IMR-90 (cell line): Measurements from ENCODE around the gene ALOX12B. TPM values are rescaled to one million over a fixed set of nuclear protein-coding genes. Genes with fewer than 3 reads are reported as not detected.

ENCODE experiments used
- ATAC-seq: fragments of 200-7000 bp; cut with Tn5 transposase; 2 replicates; pipeline ENCODE4 v1.9.1; 2020; ENCODE audit warnings: low read depth, mild to moderate bottlenecking, moderate library complexity
- BruUV-seq: library from RNA; stranded (reverse); fragments of 400-500 nt; replicated peaks from 2 replicates; lab custom pipeline; 2021; lab: Mats Ljungman, UMichigan
- CTCF ChIA-PET: fragments of 300-600 bp; formaldehyde crosslinking; extraction: SDS; loops from one replicate; lab custom pipeline; 2021; ENCODE audit warnings: antibody characterized with exemption; lab: Yijun Ruan, JAX
- POLR2A ChIA-PET: fragments of 300-600 bp; sonication (Branson Sonifier 250); formaldehyde crosslinking; loops from one replicate; lab custom pipeline; 2022; ENCODE audit warnings: antibody characterized with exemption; ENCODE audit not compliant: unreplicated experiment; lab: Charles Lee
- DNase-seq: peaks from one replicate; pipeline ENCODE4 v3.0.0; 2013
- H2AFZ ChIP-seq: replicated peaks from 2 replicates; pipeline ENCODE3; 2013; ENCODE audit warnings: low read length, mild to moderate bottlenecking; ENCODE audit not compliant: poor library complexity
- H2AK5ac ChIP-seq: 2 replicates; pipeline ENCODE4 v1.6.1; 2013; ENCODE audit warnings: low read depth, low read length, inconsistent platforms
- H2AK9ac ChIP-seq: replicated peaks from 2 replicates; pipeline ENCODE3; 2013; ENCODE audit warnings: mild to moderate bottlenecking, low read depth, low read length, moderate library complexity; ENCODE audit not compliant: poor library complexity
- H2BK120ac ChIP-seq: 2 replicates; pipeline ENCODE4 v1.6.1; 2013; ENCODE audit warnings: low read depth, low read length, inconsistent platforms
- H2BK15ac ChIP-seq: 3 replicates; pipeline ENCODE4 v1.6.1; 2013; ENCODE audit warnings: low read depth, low read length, inconsistent platforms
- H2BK20ac ChIP-seq: 2 replicates; pipeline ENCODE4 v1.6.1; 2013; ENCODE audit warnings: low read depth, mild to moderate bottlenecking, inconsistent platforms, low read length, moderate library complexity
- H2BK5ac ChIP-seq: 2 replicates; pipeline ENCODE4 v1.6.1; 2013; ENCODE audit warnings: mild to moderate bottlenecking, low read depth, low read length, inconsistent platforms; ENCODE audit not compliant: poor library complexity, severe bottlenecking
- H3K14ac ChIP-seq: replicated peaks from 2 replicates; pipeline ENCODE4 v1.6.1; 2013; ENCODE audit warnings: low read depth, low read length, inconsistent platforms
- H3K18ac ChIP-seq: 2 replicates; pipeline ENCODE4 v1.6.1; 2013; ENCODE audit warnings: low read depth, low read length, control low read depth
- H3K23ac ChIP-seq: 2 replicates; pipeline ENCODE4 v1.6.1; 2013; ENCODE audit warnings: low read depth, low read length, inconsistent platforms
- H3K27ac ChIP-seq: 2 replicates; pipeline ENCODE4 v1.5.1; 2013; ENCODE audit warnings: mild to moderate bottlenecking, control low read depth, low read length; ENCODE audit not compliant: insufficient read depth
- H3K27me3 ChIP-seq: 2 replicates; pipeline ENCODE4 v1.6.1; 2013; ENCODE audit warnings: low read length; ENCODE audit not compliant: control insufficient read depth, insufficient read depth
- H3K36me3 ChIP-seq: 2 replicates; pipeline ENCODE4 v1.6.1; 2013; ENCODE audit warnings: low read length, mixed read lengths; ENCODE audit not compliant: control insufficient read depth, insufficient read depth
- H3K4ac ChIP-seq: 2 replicates; pipeline ENCODE4 v1.6.1; 2013; ENCODE audit warnings: low read depth, low read length, inconsistent platforms
- H3K4me1 ChIP-seq: 2 replicates; pipeline ENCODE4 v1.6.1; 2013; ENCODE audit warnings: low read length, mixed read lengths; ENCODE audit not compliant: control insufficient read depth, insufficient read depth
- H3K4me2 ChIP-seq: 2 replicates; pipeline ENCODE4 v1.6.1; 2013; ENCODE audit warnings: low read depth, mild to moderate bottlenecking, control low read depth, low read length, moderate library complexity
- H3K4me3 ChIP-seq: 2 replicates; pipeline ENCODE4 v1.5.1; 2013; ENCODE audit warnings: low read depth, mild to moderate bottlenecking, control low read depth, low read length, moderate library complexity; ENCODE audit not compliant: insufficient read depth
- H3K56ac ChIP-seq: 2 replicates; pipeline ENCODE4 v1.6.1; 2013; ENCODE audit warnings: low read length, inconsistent platforms; ENCODE audit not compliant: insufficient read depth; ENCODE audit errors: extremely low read depth
- H3K79me1 ChIP-seq, 2 experiments: 2 replicates each; pipeline ENCODE4 v1.6.1; 2013; ENCODE audit warnings: low read length in 2 of 2, inconsistent platforms in 1 of 2, low read depth in 1 of 2
- H3K9ac ChIP-seq: 2 replicates; pipeline ENCODE4 v1.6.1; 2013; ENCODE audit warnings: low read depth, low read length, control low read depth
- H3K9me1 ChIP-seq: 2 replicates; pipeline ENCODE4 v1.6.1; 2013; ENCODE audit warnings: low read length, inconsistent platforms; ENCODE audit not compliant: insufficient read depth
- H3K9me3 ChIP-seq: 2 replicates; pipeline ENCODE4 v1.6.1; 2013; ENCODE audit warnings: low read length; ENCODE audit not compliant: control insufficient read depth, insufficient read depth
- H4K20me1 ChIP-seq: 2 replicates; pipeline ENCODE4 v1.6.1; 2013; ENCODE audit warnings: low read length, inconsistent platforms; ENCODE audit not compliant: insufficient read depth
- H4K5ac ChIP-seq: 2 replicates; pipeline ENCODE4 v1.6.1; 2013; ENCODE audit warnings: mild to moderate bottlenecking, low read depth, low read length, control low read depth
- H4K8ac ChIP-seq, 2 experiments: 2 replicates each; pipeline ENCODE4 v1.6.1; 2013; ENCODE audit warnings: low read depth in 2 of 2, low read length in 2 of 2, control low read depth in 1 of 2, inconsistent platforms in 1 of 2
- H4K91ac ChIP-seq: 2 replicates; pipeline ENCODE4 v1.6.1; 2013; ENCODE audit warnings: low read depth, low read length, inconsistent platforms; ENCODE audit not compliant: insufficient read depth
- CHD1 ChIP-seq: IDR thresholded peaks from 2 replicates; pipeline ENCODE4 v1.6.1; 2012; ENCODE audit warnings: low read depth, low read length, improper control_type of control experiment
- MAFK ChIP-seq: IDR thresholded peaks from 2 replicates; pipeline ENCODE4 v1.6.1; 2012; ENCODE audit warnings: low read depth, low read length, improper control_type of control experiment
- MXI1 ChIP-seq: IDR thresholded peaks from 2 replicates; pipeline ENCODE4 v1.6.1; 2012; ENCODE audit warnings: low read depth, mild to moderate bottlenecking, low read length, moderate library complexity, borderline replicate concordance
- NFE2L2 ChIP-seq: fragments of 150-350 bp; IDR thresholded peaks from 2 replicates; pipeline ENCODE4 v1.6.1; 2016; ENCODE audit warnings: low read depth, mild to moderate bottlenecking, low read length
- RAD21 ChIP-seq: IDR thresholded peaks from 2 replicates; pipeline ENCODE4 v1.6.1; 2012; ENCODE audit warnings: low read length, improper control_type of control experiment
- RCOR1 ChIP-seq: IDR thresholded peaks from 2 replicates; pipeline ENCODE4 v1.6.1; 2012; ENCODE audit warnings: mild to moderate bottlenecking, low read length, improper control_type of control experiment; ENCODE audit not compliant: insufficient replicate concordance
- WGBS, 2 experiments: methylation state at CpG; one replicate each; pipeline versions ENCODE4 v1.1.5 to v1.1.7; 2013; ENCODE audit warnings: missing lambda C conversion rate in 2 of 2; ENCODE audit not compliant: insufficient read length in 1 of 2; ENCODE audit errors: extremely low coverage in 2 of 2; 5-methylcytosine and 5-hydroxymethylcytosine counted together
- dilution Hi-C: fragments of 300-500 bp; cut with HindIII; formaldehyde crosslinking; loops from one replicate; pipeline ENCODE4 v1.14.3; 2018; ENCODE audit warnings: low sequenced_read_pairs; ENCODE audit not compliant: unreplicated experiment
- in situ Hi-C: fragments of 300-500 bp; cut with MboI; formaldehyde crosslinking; loops from 3 replicates; pipeline ENCODE4 v1.14.3; 2019; ENCODE audit warnings: low sequenced_read_pairs, inconsistent platforms, mixed read lengths
- intact Hi-C: fragments of 100-400 bp; cut with micrococcal nuclease; formaldehyde crosslinking; loops from 2 replicates; pipeline ENCODE4 v1.10.0; 2022
- polyA plus RNA-seq, 3 experiments: library from polyadenylated mRNA; depleted of rRNA; stranded (reverse); fragments of >200 nt; gene quantifications; 2 replicates each; pipeline ENCODE4 v1.2.3, GENCODE V29; 2012; ENCODE audit warnings: low replicate concordance in 1 of 3
- total RNA-seq: library from RNA; depleted of rRNA; stranded (reverse); fragments of >200 nt; gene quantifications from 2 replicates; pipeline ENCODE4 v1.2.3, GENCODE V29; 2012
- TF ChIP-seq, protein P1 (sequence below): fragments of 150-350 bp; IDR thresholded peaks from 2 replicates; pipeline ENCODE4 v1.6.1; 2017; ENCODE audit warnings: mild to moderate bottlenecking, antibody characterized with exemption, low read length, low read depth
- TF ChIP-seq, protein P2 (sequence below): fragments of 150-350 bp; IDR thresholded peaks from 2 replicates; pipeline ENCODE4 v1.6.1; 2016; ENCODE audit warnings: low read depth, mild to moderate bottlenecking, low read length, moderate library complexity, borderline replicate concordance

ALOX12B gene
- total and polyA plus RNA-seq, 2 of the 4 experiments (the other 2 are of a cell fraction): not detected

GRCh38 chr17:8087075-8087951 lies at the start of gene ALOX12B (continued):
- TF ChIP-seq MAFK (no peak), RCOR1 (no peak), CHD1 (no peak)

GRCh38 chr17:8133941-8134340 lies 46.4 kb upstream of the ALOX12B start:
- ATAC-seq: no peak
- 61% methylated on average over 2 of the region's 4 CpGs; no CpG with 5 or more reads in 1 of the 2 experiments for WGBS, 2 experiments
- no peaks in the 10 kb centered on the region for H3K27me3 ChIP-seq
- no peak overlapping the region for H2BK15ac ChIP-seq
- no peak overlapping the region for H3K27ac ChIP-seq
- H2BK20ac ChIP-seq: no peak overlapping the region
- no peak overlapping the region for H3K23ac ChIP-seq
- no peak overlapping the region for H2AK5ac ChIP-seq
- H2BK120ac ChIP-seq: no peak overlapping the region
- H3K56ac ChIP-seq: no peak overlapping the region
- in situ Hi-C loops (no loop called here), dilution Hi-C loops (no loop called here), intact Hi-C loops (no loop called here)
- H3K79me1 ChIP-seq: no peaks in the 10 kb centered on the region
- no peaks in the 10 kb centered on the region for H3K9me3 ChIP-seq
- CTCF ChIA-PET: interaction anchor here (1.2 kb wide), 1 partner anchor 15 kb away, joined by 6 read pairs; the partner anchor contains the start of gene ALOXE3
- H2AK9ac ChIP-seq: no peak overlapping the region
- TF ChIP-seq NFE2L2 (no peak), MAFK (no peak), CHD1 (no peak), RCOR1 (no peak), MXI1 (no peak), RAD21 (no peak)
- TF ChIP-seq, protein P1, sequence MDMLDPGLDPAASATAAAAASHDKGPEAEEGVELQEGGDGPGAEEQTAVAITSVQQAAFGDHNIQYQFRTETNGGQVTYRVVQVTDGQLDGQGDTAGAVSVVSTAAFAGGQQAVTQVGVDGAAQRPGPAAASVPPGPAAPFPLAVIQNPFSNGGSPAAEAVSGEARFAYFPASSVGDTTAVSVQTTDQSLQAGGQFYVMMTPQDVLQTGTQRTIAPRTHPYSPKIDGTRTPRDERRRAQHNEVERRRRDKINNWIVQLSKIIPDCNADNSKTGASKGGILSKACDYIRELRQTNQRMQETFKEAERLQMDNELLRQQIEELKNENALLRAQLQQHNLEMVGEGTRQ: no peak
- TF ChIP-seq, protein P2, sequence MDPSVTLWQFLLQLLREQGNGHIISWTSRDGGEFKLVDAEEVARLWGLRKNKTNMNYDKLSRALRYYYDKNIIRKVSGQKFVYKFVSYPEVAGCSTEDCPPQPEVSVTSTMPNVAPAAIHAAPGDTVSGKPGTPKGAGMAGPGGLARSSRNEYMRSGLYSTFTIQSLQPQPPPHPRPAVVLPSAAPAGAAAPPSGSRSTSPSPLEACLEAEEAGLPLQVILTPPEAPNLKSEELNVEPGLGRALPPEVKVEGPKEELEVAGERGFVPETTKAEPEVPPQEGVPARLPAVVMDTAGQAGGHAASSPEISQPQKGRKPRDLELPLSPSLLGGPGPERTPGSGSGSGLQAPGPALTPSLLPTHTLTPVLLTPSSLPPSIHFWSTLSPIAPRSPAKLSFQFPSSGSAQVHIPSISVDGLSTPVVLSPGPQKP: no peak
- peaks cover 2% of the 10 kb centered on the region; the same call in 1 of the 2 replicates for H4K20me1 ChIP-seq
- no TSS peak for BruUV-seq
- peaks cover 4% of the 10 kb centered on the region for H3K4me1 ChIP-seq
- no peak overlapping the region for H3K4me2 ChIP-seq
- H2BK5ac ChIP-seq: no peak overlapping the region
- H2AFZ ChIP-seq: peak overlapping the region; percentile 61
- H4K5ac ChIP-seq: no peak overlapping the region
- H4K91ac ChIP-seq: no peak overlapping the region
- H3K9me1 ChIP-seq: peaks cover 3% of the 10 kb centered on the region
- no peak overlapping the region for H4K8ac ChIP-seq
- H3K9ac ChIP-seq: no peak overlapping the region
- POLR2A ChIA-PET: interaction anchor here (1.0 kb wide), 1 partner anchor 39 kb away, joined by 3 read pairs; no protein-coding TSS in a partner anchor
- DNase-seq: no peak
- no peak overlapping the region for H3K18ac ChIP-seq
- H3K36me3 ChIP-seq: no peaks in the 10 kb centered on the region
- H3K4ac ChIP-seq: no peak overlapping the region
- H3K4me3 ChIP-seq: no peak overlapping the region
- H3K14ac ChIP-seq: no peak overlapping the region
